Measurements from ENCODE around the gene SLC8A1. TPM values are rescaled to one million over a fixed set of nuclear protein-coding genes. Genes with fewer than 3 reads are reported as not detected.

The SLC8A1 gene
- total and polyA plus RNA-seq, 9 donors = 1.3 to 19.7 (median 7.7) TPM

DNA sequence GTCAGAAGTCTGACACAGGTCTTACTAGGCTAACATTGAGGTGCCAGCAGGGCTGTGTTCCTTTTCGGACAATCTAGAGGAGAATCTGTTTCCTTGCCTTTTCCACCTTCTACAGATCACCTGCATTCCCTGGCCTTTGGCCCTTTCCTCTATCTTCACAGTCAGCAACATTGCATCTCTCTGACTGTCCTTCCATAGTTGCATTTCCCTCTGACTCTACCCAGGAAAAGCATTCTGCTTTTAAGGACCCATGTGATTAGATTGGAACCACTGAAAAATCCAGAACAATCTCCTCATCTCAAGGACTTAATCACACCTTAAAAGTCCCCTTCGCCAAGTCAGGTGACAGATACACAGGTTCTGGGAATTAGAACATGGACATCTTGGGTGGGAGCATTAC, 181.5 kb downstream of the SLC8A1 start:
- no peak for TF ChIP-seq EP300 (IDR thresholded peaks at IDR 0.05)
- no peak for TF ChIP-seq POLR2A (IDR thresholded peaks at IDR 0.05)
- TF ChIP-seq CTCF (IDR thresholded peaks at IDR 0.05) = no peak
- no peak for DNase-seq
- Histone ChIP-seq H3K36me3 (no peaks in the 10 kb centered on the region), H3K27ac (no peak overlapping the region), H3K4me3 (no peak overlapping the region), H3K9me3 (no peaks in the 10 kb centered on the region), H3K4me1 (ENCODE audit: insufficient read depth) (no peaks in the 10 kb centered on the region), H3K27me3 (no peaks in the 10 kb centered on the region)
- 94 to 96% (median 95%) methylated on average over 2 of the region's 2 CpGs for WGBS, 3 donors
- intact Hi-C loops (cut with DNase I) = no loop called here

DNA sequence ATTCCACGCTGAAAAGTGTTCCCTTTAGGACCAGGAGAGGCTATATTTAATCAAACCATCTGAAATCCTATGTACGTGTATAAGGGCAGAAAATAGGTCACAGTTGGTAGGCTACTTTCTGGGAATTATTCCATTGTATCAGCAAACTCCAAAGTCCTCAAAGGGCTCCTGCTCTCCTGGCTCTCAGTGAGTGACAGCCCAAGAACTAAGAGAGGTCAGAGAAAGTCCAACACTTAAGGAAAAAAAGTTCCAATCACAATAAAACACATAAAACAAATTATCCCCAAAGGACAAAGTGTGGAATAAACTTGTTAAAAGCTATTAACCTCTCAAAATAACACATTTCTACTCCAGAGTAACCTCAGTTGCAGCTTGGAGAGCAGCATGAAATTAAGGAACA, 183.3 kb downstream of the SLC8A1 start:
- intact Hi-C loops (cut with DNase I) = no loop called here
- H3K4me3 ChIP-seq = no peak overlapping the region
- 76 to 86% (median 76%) methylated on average over 2 of the region's 2 CpGs for WGBS, 3 donors
- no peaks in the 10 kb centered on the region for H3K27me3 ChIP-seq
- no peak overlapping the region for H3K27ac ChIP-seq
- no peaks in the 10 kb centered on the region for H3K4me1 ChIP-seq (ENCODE audit: insufficient read depth)
- TF ChIP-seq POLR2A (IDR thresholded peaks at IDR 0.05) (no peak), CTCF (IDR thresholded peaks at IDR 0.05) (no peak), EP300 (IDR thresholded peaks at IDR 0.05) (no peak)
- no peaks in the 10 kb centered on the region for H3K9me3 ChIP-seq
- DNase-seq = no peak
- H3K36me3 ChIP-seq = no peaks in the 10 kb centered on the region

DNA sequence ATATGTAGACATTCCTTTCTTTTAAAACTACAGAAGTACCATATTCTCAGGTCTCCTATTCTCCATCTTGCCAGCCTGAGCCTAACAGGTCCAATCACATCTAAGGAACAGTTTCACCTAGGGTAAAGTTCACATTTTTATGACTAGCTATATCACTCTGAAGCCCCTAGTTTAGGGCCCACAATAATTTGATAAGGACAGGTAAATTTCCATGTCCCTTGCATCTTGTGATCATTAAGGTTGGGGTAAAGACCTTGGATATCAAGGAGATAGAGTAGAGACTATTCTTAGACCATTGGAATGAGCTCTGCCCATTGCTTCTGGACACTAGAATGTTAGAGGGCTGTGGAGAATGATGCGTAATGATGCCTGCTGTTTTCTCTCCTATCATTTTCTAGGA, 185.7 kb downstream of the SLC8A1 start:
- intact Hi-C loops (cut with DNase I) = no loop called here
- DNase-seq = no peak
- Histone ChIP-seq H3K27me3 (no peaks in the 10 kb centered on the region), H3K9me3 (no peaks in the 10 kb centered on the region), H3K4me3 (no peak overlapping the region), H3K4me1 (ENCODE audit: insufficient read depth) (no peaks in the 10 kb centered on the region), H3K27ac (no peak overlapping the region), H3K36me3 (no peaks in the 10 kb centered on the region)
- WGBS, 3 donors = 96 to 100% (median 98%) methylated on average over 1 of the region's 1 CpG
- TF ChIP-seq POLR2A (IDR thresholded peaks at IDR 0.05) = no peak
- TF ChIP-seq EP300 (IDR thresholded peaks at IDR 0.05) = no peak
- TF ChIP-seq CTCF (IDR thresholded peaks at IDR 0.05) = no peak

DNA sequence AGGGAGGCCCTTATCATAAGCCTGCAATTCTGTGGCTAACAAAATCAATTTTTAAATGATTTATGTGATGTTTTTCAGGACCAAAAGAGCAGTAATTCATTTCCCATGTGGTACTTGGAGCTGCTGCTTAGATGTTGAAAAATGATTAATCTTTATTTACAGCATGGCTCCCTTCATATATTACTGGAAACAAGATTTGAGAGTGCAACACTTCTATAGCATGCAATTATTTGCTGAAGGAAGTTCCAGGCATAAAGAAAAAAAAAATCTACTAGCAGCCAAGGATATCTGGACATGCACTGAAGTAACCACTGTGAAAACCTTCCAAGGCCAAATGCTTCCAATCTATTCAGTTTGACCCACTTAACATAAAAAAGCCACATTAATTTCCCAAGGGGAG, 186.3 kb downstream of the SLC8A1 start:
- DNase-seq = no peak
- intact Hi-C loops (cut with DNase I) = no loop called here
- Histone ChIP-seq H3K4me3 (no peak overlapping the region), H3K36me3 (no peaks in the 10 kb centered on the region), H3K4me1 (ENCODE audit: insufficient read depth) (no peaks in the 10 kb centered on the region), H3K27me3 (no peaks in the 10 kb centered on the region), H3K27ac (no peak overlapping the region), H3K9me3 (no peaks in the 10 kb centered on the region)
- TF ChIP-seq CTCF (IDR thresholded peaks at IDR 0.05) = no peak
- TF ChIP-seq POLR2A (IDR thresholded peaks at IDR 0.05) = no peak
- TF ChIP-seq EP300 (IDR thresholded peaks at IDR 0.05) = no peak

DNA sequence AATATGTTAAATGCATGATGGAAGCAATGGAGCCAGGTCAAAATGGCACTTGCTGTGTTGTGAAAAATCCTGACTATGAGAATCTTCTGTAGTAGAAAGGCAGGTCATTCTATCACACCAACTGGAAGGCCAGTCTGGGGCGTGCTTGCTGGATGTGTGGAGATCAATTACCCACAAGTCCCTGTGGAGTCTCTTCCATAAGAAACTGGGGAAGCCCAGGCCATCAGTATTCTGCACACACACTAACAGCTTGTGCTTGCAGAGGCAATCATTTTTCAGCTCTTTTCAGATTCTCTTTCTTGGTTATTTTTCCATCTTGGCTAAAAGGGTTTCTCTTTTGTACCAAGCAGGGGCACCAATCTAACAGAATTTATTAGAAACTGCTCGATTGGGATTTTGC, 190.8 kb downstream of the SLC8A1 start:
- 92 to 95% (median 94%) methylated on average over 2 of the region's 2 CpGs for WGBS, 3 donors
- DNase-seq = no peak
- TF ChIP-seq CTCF (IDR thresholded peaks at IDR 0.05) (no peak), POLR2A (IDR thresholded peaks at IDR 0.05) (no peak), EP300 (IDR thresholded peaks at IDR 0.05) (no peak)

More for the DNA sequence above, 190.8 kb downstream of the SLC8A1 start:
- intact Hi-C loops (cut with DNase I) = no loop called here
- no peak overlapping the region for H3K4me3 ChIP-seq
- H3K27me3 ChIP-seq = no peaks in the 10 kb centered on the region
- no peak overlapping the region for H3K27ac ChIP-seq
- H3K36me3 ChIP-seq = no peaks in the 10 kb centered on the region
- H3K4me1 ChIP-seq (ENCODE audit: insufficient read depth) = no peaks in the 10 kb centered on the region
- H3K9me3 ChIP-seq = no peaks in the 10 kb centered on the region
